Measurements from ENCODE around the gene MOG.
A peak's percentile ranks its signal among the peaks of the same experiment; 100 is the strongest.

Gene MOG

DNA sequence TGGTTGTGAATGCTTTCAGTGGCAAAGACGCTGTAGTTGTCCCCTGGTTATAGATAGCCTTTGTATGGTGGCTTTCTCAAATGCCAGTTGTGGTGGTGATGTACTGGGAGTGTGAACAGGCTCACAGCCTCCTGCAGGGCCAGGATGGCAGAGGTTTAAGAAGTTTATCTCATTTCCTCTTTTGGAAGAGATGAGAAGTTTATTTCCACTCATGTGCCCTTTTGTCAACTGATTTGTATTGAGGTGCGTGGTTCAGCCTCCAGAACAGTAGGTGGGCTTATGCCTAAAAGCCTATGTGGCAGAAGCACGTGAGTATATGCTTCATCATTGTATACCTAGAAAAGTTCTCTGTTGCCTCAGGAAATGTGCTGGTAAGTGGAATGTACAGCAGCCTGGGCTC, 37.7 kb downstream of the MOG start:
- TF ChIP-seq CTCF (IDR thresholded peaks at IDR 0.05; ENCODE audit: low read depth, low read length, missing control alignments) = no peak
- DNase-seq (ENCODE audit: low read depth) = no peak
- no peak overlapping the region for H3K4me3 ChIP-seq (ENCODE audit: low read depth, low read length)

GRCh38 chr6:29696147-29697125, 39.5 kb downstream of the MOG start:
- TF ChIP-seq CTCF (IDR thresholded peaks at IDR 0.05; ENCODE audit: low read depth, low read length, missing control alignments) = peak; percentile 68
- no peak overlapping the region for H3K4me3 ChIP-seq (ENCODE audit: low read depth, low read length)
- no peak for DNase-seq (ENCODE audit: low read depth)

GRCh38 chr6:29702519-29703103, 45.7 kb downstream of the MOG start:
- TF ChIP-seq CTCF (IDR thresholded peaks at IDR 0.05; ENCODE audit: low read depth, low read length, missing control alignments) = peak; percentile 86
- no peak for DNase-seq (ENCODE audit: low read depth)

GRCh38 chr6:29705389-29706231, 48.7 kb downstream of the MOG start:
- no peak overlapping the region for H3K4me3 ChIP-seq (ENCODE audit: low read depth, low read length)
- no peak for DNase-seq (ENCODE audit: low read depth)
- TF ChIP-seq CTCF (IDR thresholded peaks at IDR 0.05; ENCODE audit: low read depth, low read length, missing control alignments) = peak; percentile 57

More at GRCh38 chr6:29702519-29703103, 45.7 kb downstream of the MOG start:
- H3K4me3 ChIP-seq (ENCODE audit: low read depth, low read length) = no peak overlapping the region

GRCh38 chr6:29708432-29709179, 51.7 kb downstream of the MOG start:
- no peak overlapping the region for H3K4me3 ChIP-seq (ENCODE audit: low read depth, low read length)
- no peak for DNase-seq (ENCODE audit: low read depth)
- no peak for TF ChIP-seq CTCF (IDR thresholded peaks at IDR 0.05; ENCODE audit: low read depth, low read length, missing control alignments)

GRCh38 chr6:29709188-29709587, 52.3 kb downstream of the MOG start:
- H3K4me3 ChIP-seq (ENCODE audit: low read depth, low read length) = no peak overlapping the region
- no peak for TF ChIP-seq CTCF (IDR thresholded peaks at IDR 0.05; ENCODE audit: low read depth, low read length, missing control alignments)
- no peak for DNase-seq (ENCODE audit: low read depth)

Measured in GM12864 (cell line).